OCI-LY7 (cell line): ENCODE data around the gene WSB1. TPM values are rescaled to one million over a fixed set of nuclear protein-coding genes. Genes with fewer than 3 reads are reported as not detected.

Source experiments
- BruUV-seq: library from RNA; stranded (reverse); fragments of 400-500 nt; replicated peaks from 2 replicates; lab custom pipeline; 2021; lab: Mats Ljungman, UMichigan
- CTCF ChIA-PET: fragments of 300-600 bp; sonication (Branson Sonifier 250); formaldehyde crosslinking; loops from one replicate; lab custom pipeline; 2022; ENCODE audit warnings: antibody characterized with exemption; ENCODE audit not compliant: unreplicated experiment; lab: Charles Lee
- POLR2A ChIA-PET: fragments of 300-600 bp; sonication (Branson Sonifier 250); formaldehyde crosslinking; loops from one replicate; lab custom pipeline; 2022; ENCODE audit warnings: antibody characterized with exemption; lab: Charles Lee
- DNase-seq: peaks from one replicate; pipeline ENCODE4 v3.0.0-alpha.2; 2015; ENCODE audit warnings: low spot score
- H2AFZ ChIP-seq: fragments of 200-600 bp; sonication (generic), shearing (Covaris generic); 2 replicates; pipeline ENCODE4 v1.6.1; 2014; ENCODE audit warnings: mild to moderate bottlenecking, antibody characterized with exemption, low read length, moderate library complexity
- H3K27ac ChIP-seq: fragments of 200-600 bp; sonication (generic); 2 replicates; pipeline ENCODE4 v1.5.1; 2014; ENCODE audit warnings: mixed run types, low read depth, mild to moderate bottlenecking, moderate library complexity, low read length, inconsistent platforms; ENCODE audit not compliant: poor library complexity, severe bottlenecking
- H3K36me3 ChIP-seq: fragments of 200-600 bp; sonication (generic); 2 replicates; pipeline ENCODE4 v1.6.1; 2014; ENCODE audit warnings: mild to moderate bottlenecking, antibody characterized with exemption, low read length, moderate library complexity, mixed read lengths; ENCODE audit not compliant: insufficient read depth
- H3K4me1 ChIP-seq: fragments of 200-600 bp; sonication (generic); 2 replicates; pipeline ENCODE4 v1.5.1; 2014; ENCODE audit warnings: mild to moderate bottlenecking, low read length; ENCODE audit not compliant: insufficient read depth, poor library complexity, severe bottlenecking
- H3K4me2 ChIP-seq: fragments of 200-600 bp; sonication (generic); 2 replicates; pipeline ENCODE4 v1.6.1; 2014; ENCODE audit warnings: mild to moderate bottlenecking, low read length
- H3K4me3 ChIP-seq: fragments of 200-600 bp; sonication (generic); 2 replicates; pipeline ENCODE4 v1.5.1; 2014; ENCODE audit warnings: mild to moderate bottlenecking, low read depth, low read length; ENCODE audit not compliant: poor library complexity, severe bottlenecking
- H3K79me2 ChIP-seq: fragments of 200-600 bp; sonication (generic); 2 replicates; pipeline ENCODE4 v1.6.1; 2016; ENCODE audit warnings: low read depth, mild to moderate bottlenecking, low read length, moderate library complexity, mixed read lengths; ENCODE audit not compliant: insufficient read depth
- H3K9me2 ChIP-seq: fragments of 200-600 bp; sonication (generic); 2 replicates; pipeline ENCODE4 v1.6.1; 2016; ENCODE audit warnings: mild to moderate bottlenecking, low read length, mixed read lengths; ENCODE audit not compliant: insufficient read depth
- H3K9me3 ChIP-seq: fragments of 200-600 bp; sonication (generic); 2 replicates; pipeline ENCODE4 v1.6.1; 2014; ENCODE audit warnings: mild to moderate bottlenecking, mixed run types, low read length, mixed read lengths
- H4K20me1 ChIP-seq: fragments of 200-600 bp; sonication (generic); 2 replicates; pipeline ENCODE4 v1.6.1; 2014; ENCODE audit warnings: mild to moderate bottlenecking, antibody characterized with exemption, low read length, moderate library complexity, mixed read lengths; ENCODE audit not compliant: insufficient read depth
- EZH2phosphoT487 ChIP-seq: fragments of 200-600 bp; sonication (generic); IDR thresholded peaks from 2 replicates; pipeline ENCODE4 v1.6.1; 2018; ENCODE audit warnings: low read depth, borderline replicate concordance, mild to moderate bottlenecking, mixed run types, antibody characterized with exemption, low read length, moderate library complexity, mixed read lengths
- intact Hi-C: fragments of 100-400 bp; cut with micrococcal nuclease; formaldehyde crosslinking; loops from one replicate; pipeline ENCODE4 v1.10.0; 2022; ENCODE audit not compliant: unreplicated experiment
- total RNA-seq, 2 experiments: library from RNA; depleted of rRNA in 1 of 2; stranded (reverse); fragments of >200 nt in 1 of 2; shearing (Covaris generic) in 1 of 2; gene quantifications; 2 replicates each; pipeline ENCODE4 v1.2.3, GENCODE V29; 2014 to 2022
- TF ChIP-seq, protein P1 (sequence below): fragments of 200-600 bp; sonication (generic); conservative IDR thresholded peaks from 2 replicates; pipeline ENCODE4 v1.5.1; 2014; ENCODE audit warnings: mild to moderate bottlenecking, antibody characterized with exemption, low read length, moderate library complexity, mixed read lengths

WSB1 gene
- total RNA-seq, 2 experiments from 2014 or later: 115 to 118 TPM

DNA sequence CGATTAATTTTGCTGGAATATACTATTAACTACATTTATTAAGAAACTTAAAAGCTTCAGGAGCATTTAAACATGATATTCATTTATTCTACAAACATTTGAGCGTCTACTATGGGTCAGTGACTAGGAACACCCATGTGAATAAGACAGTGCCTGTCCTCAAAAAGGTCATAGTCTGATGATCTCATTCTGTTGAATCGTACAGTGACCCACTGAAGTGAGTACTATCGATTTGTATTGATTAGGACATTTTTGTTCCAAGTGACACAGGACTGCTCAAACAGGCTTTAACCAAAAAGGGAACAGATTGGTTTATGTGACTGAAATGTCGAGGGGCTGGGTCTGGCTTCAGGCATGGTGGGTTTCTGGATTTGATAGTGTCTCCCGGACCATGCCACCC is 68.6 kb downstream of the WSB1 start:
- intact Hi-C loops: loop anchor here (10.0 kb wide), 1 partner anchor 72 kb away; no protein-coding TSS in a partner anchor
- no peaks in the 10 kb centered on the region for H3K79me2 ChIP-seq
- H3K36me3 ChIP-seq: no peaks in the 10 kb centered on the region
- H2AFZ ChIP-seq: no peak overlapping the region
- H3K27ac ChIP-seq: no peak overlapping the region
- BruUV-seq: no TSS peak
- POLR2A ChIA-PET: interaction anchor here (0.5 kb wide), 1 partner anchor 677 kb away, joined by 3 read pairs; no protein-coding TSS in a partner anchor
- H3K4me3 ChIP-seq: no peak overlapping the region
- no peak overlapping the region for H3K4me2 ChIP-seq
- no peaks in the 10 kb centered on the region for H3K9me2 ChIP-seq
- TF ChIP-seq, protein P1, sequence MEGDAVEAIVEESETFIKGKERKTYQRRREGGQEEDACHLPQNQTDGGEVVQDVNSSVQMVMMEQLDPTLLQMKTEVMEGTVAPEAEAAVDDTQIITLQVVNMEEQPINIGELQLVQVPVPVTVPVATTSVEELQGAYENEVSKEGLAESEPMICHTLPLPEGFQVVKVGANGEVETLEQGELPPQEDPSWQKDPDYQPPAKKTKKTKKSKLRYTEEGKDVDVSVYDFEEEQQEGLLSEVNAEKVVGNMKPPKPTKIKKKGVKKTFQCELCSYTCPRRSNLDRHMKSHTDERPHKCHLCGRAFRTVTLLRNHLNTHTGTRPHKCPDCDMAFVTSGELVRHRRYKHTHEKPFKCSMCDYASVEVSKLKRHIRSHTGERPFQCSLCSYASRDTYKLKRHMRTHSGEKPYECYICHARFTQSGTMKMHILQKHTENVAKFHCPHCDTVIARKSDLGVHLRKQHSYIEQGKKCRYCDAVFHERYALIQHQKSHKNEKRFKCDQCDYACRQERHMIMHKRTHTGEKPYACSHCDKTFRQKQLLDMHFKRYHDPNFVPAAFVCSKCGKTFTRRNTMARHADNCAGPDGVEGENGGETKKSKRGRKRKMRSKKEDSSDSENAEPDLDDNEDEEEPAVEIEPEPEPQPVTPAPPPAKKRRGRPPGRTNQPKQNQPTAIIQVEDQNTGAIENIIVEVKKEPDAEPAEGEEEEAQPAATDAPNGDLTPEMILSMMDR: no peak
- TF ChIP-seq EZH2phosphoT487: no peak
- H3K4me1 ChIP-seq: no peaks in the 10 kb centered on the region
- H4K20me1 ChIP-seq: no peaks in the 10 kb centered on the region
- DNase-seq: no peak
- CTCF ChIA-PET: no interaction called here
- no peaks in the 10 kb centered on the region for H3K9me3 ChIP-seq

DNA sequence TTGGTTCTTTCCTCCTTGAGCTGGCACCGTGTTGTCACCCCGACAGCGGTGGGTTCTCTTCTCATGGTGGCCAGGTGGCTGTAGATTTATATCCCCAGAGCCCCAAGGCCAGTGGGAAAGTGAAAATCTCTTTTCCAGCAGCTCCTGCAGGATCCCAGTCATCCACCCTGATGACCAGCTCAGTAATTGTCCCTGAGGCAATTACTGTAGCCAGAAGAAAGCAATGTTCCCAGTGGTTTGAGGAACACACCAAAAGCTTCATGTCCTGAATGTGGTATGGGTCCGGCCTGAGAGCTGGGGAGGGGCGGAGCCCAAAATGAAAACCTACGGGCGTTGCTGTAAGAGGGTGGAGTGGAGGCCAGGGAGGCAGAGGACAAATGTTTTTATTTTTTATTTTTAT is 69.0 kb downstream of the WSB1 start:
- BruUV-seq: no TSS peak
- Histone ChIP-seq H3K9me2 (no peaks in the 10 kb centered on the region), H2AFZ (no peak overlapping the region), H3K4me1 (no peaks in the 10 kb centered on the region), H3K4me3 (no peak overlapping the region), H3K36me3 (no peaks in the 10 kb centered on the region), H4K20me1 (no peaks in the 10 kb centered on the region), H3K27ac (no peak overlapping the region), H3K4me2 (no peak overlapping the region), H3K79me2 (no peaks in the 10 kb centered on the region), H3K9me3 (no peaks in the 10 kb centered on the region)
- intact Hi-C loops: loop anchor here (10.0 kb wide), 1 partner anchor 72 kb away; no protein-coding TSS in a partner anchor
- DNase-seq: no peak
- POLR2A ChIA-PET: interaction anchor here (0.5 kb wide), 1 partner anchor 677 kb away, joined by 3 read pairs; no protein-coding TSS in a partner anchor
- TF ChIP-seq EZH2phosphoT487: no peak
- TF ChIP-seq, protein P1: no peak
- CTCF ChIA-PET: no interaction called here

DNA sequence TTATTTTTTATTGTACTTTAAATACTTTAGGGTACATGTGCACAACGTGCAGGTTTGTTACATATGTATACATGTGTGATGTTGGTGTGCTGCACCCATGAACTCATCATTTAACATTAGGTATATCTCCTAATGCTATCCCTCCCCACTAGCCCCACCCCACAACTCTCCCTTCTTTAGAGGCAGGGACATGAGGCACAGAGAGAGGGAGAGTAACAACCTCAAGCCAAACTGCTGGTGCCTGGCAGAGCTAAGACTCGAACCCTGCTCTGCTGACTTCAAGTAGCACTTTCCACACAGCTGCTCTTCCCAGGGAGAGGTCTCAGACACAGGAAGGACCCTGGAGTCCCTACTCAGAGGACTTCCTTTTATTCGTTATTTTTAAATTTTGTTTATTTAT is 69.4 kb downstream of the WSB1 start:
- intact Hi-C loops: loop anchor here (10.0 kb wide), 1 partner anchor 71 kb away; no protein-coding TSS in a partner anchor
- no peak for DNase-seq
- Histone ChIP-seq H3K9me3 (no peaks in the 10 kb centered on the region), H3K9me2 (no peaks in the 10 kb centered on the region), H3K79me2 (no peaks in the 10 kb centered on the region), H3K4me2 (no peak overlapping the region), H3K4me1 (no peaks in the 10 kb centered on the region), H3K27ac (no peak overlapping the region), H3K4me3 (no peak overlapping the region), H4K20me1 (no peaks in the 10 kb centered on the region), H2AFZ (no peak overlapping the region), H3K36me3 (no peaks in the 10 kb centered on the region)
- BruUV-seq: no TSS peak
- POLR2A ChIA-PET: no interaction called here
- no peak for TF ChIP-seq EZH2phosphoT487
- TF ChIP-seq, protein P1: no peak
- CTCF ChIA-PET: no interaction called here
